ENCODE results near the gene UROC1. TPM values are rescaled to one million over a fixed set of nuclear protein-coding genes. Genes with fewer than 3 reads are reported as not detected.

The UROC1 gene
- total RNA-seq, 1 donor = not detected

GRCh38 chr3:126465928-126466544, 51.5 kb downstream of the UROC1 start:
- DNase-seq (ENCODE audit: low read depth) = no peak
- no peak for TF ChIP-seq CTCF (IDR thresholded peaks at IDR 0.05; ENCODE audit: insufficient read depth, low read depth, low read length)
- no peak overlapping the region for H3K4me3 ChIP-seq (ENCODE audit: low read depth, low read length)

- no peak overlapping the region for H3K4me3 ChIP-seq (ENCODE audit: low read depth, low read length)
- TF ChIP-seq CTCF (IDR thresholded peaks at IDR 0.05; ENCODE audit: insufficient read depth, low read depth, low read length) = no peak
- DNase-seq (ENCODE audit: low read depth) = no peak
Measured at GRCh38 chr3:126464997-126465396, 52.6 kb downstream of the UROC1 start.

GRCh38 chr3:126464494-126464893, 53.1 kb downstream of the UROC1 start:
- no peak for DNase-seq (ENCODE audit: low read depth)
- no peak for TF ChIP-seq CTCF (IDR thresholded peaks at IDR 0.05; ENCODE audit: insufficient read depth, low read depth, low read length)
- no peak overlapping the region for H3K4me3 ChIP-seq (ENCODE audit: low read depth, low read length)

- DNase-seq (ENCODE audit: low read depth) = peak; percentile 54
- no peak for TF ChIP-seq CTCF (IDR thresholded peaks at IDR 0.05; ENCODE audit: insufficient read depth, low read depth, low read length)
- H3K4me3 ChIP-seq (ENCODE audit: low read depth, low read length) = no peak overlapping the region
Measured at GRCh38 chr3:126464093-126464492, 53.5 kb downstream of the UROC1 start.

GRCh38 chr3:126463521-126463920, 54.1 kb downstream of the UROC1 start:
- no peak for DNase-seq (ENCODE audit: low read depth)
- TF ChIP-seq CTCF (IDR thresholded peaks at IDR 0.05; ENCODE audit: insufficient read depth, low read depth, low read length) = no peak
- no peak overlapping the region for H3K4me3 ChIP-seq (ENCODE audit: low read depth, low read length)

- no peak overlapping the region for H3K4me3 ChIP-seq (ENCODE audit: low read depth, low read length)
- no peak for DNase-seq (ENCODE audit: low read depth)
- no peak for TF ChIP-seq CTCF (IDR thresholded peaks at IDR 0.05; ENCODE audit: insufficient read depth, low read depth, low read length)
Measured at GRCh38 chr3:126461450-126462070, 56.0 kb downstream of the UROC1 start.

- TF ChIP-seq CTCF (IDR thresholded peaks at IDR 0.05; ENCODE audit: insufficient read depth, low read depth, low read length) = no peak
Measured at GRCh38 chr3:126460381-126460780, 57.2 kb downstream of the UROC1 start.

More at GRCh38 chr3:126460381-126460780, 57.2 kb downstream of the UROC1 start:
- no peak overlapping the region for H3K4me3 ChIP-seq (ENCODE audit: low read depth, low read length)
- DNase-seq (ENCODE audit: low read depth) = no peak
